Caki2 (cell line): Measurements from ENCODE around the gene PSD2. TPM values are rescaled to one million over a fixed set of nuclear protein-coding genes. Genes with fewer than 3 reads are reported as not detected.

ENCODE experiments used
- DNase-seq: peaks from one replicate; pipeline ENCODE4 v3.0.0-alpha.2; 2015; ENCODE audit warnings: low read depth
- in situ Hi-C: cut with HindIII; loops from 2 replicates; pipeline ENCODE4 v1.10.0; 2016; ENCODE audit warnings: low sequenced_read_pairs, low pct_unique_long_range_greater_than_20kb, mixed read lengths
- total RNA-seq: library from RNA; depleted of rRNA; stranded (reverse); fragments of >200 nt; shearing (Covaris generic); gene quantifications from 2 replicates; pipeline ENCODE4 v1.2.3, GENCODE V29; 2014; ENCODE audit warnings: low replicate concordance

Gene PSD2
- total RNA-seq, 1 experiment from 2014 or later, result not detected

DNA sequence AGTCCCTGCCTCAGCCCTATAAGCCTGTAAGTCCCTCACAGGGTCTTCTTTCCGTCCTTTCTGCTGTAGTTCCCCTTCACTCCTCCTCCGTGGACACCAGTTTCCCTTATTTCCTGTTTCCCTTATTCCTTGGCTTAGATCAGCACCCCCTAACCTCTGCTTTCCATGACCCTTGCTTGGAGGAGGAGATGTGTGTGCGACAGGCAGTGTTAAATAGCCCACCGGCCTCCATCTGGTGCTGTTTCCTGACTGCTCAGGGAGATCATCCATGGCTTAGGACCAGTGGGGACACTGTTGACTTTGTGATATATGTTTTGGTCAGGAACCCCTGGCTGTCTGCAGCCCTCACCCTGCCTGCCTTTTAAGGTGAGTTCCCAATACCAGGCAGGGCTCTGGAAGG is 34.1 kb upstream of the PSD2 start:
- DNase-seq, result no peak
- in situ Hi-C loops, result no loop called here

DNA sequence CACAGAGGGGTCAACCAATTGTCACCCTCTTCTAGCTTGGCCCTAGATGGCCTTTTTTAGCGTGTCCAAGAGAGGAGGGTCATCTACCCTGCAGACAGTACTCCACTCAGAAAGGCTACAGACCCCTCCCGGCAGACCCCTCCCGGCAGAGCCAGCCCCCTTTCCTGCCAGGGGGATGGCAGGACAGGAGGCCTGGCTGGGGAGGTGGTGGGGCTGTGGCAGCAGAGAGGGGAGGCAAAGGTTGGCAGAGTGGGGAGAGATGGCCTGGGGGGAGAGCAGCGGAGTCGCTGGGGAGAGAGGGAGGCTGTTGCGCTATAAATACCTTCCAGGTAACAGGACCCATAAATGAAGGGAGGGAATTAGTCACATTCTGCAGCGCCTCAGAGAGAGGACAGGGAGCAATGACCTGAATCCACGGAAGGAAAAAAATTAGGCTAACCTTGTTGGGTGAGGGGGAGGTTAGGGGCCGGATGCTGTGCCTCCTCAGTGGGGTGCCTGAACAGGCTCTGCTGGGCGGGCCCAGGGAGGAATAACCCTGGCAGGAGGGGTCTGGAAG is 32.9 kb upstream of the PSD2 start:
- in situ Hi-C loops, result no loop called here
- peak; percentile 45 for DNase-seq

DNA sequence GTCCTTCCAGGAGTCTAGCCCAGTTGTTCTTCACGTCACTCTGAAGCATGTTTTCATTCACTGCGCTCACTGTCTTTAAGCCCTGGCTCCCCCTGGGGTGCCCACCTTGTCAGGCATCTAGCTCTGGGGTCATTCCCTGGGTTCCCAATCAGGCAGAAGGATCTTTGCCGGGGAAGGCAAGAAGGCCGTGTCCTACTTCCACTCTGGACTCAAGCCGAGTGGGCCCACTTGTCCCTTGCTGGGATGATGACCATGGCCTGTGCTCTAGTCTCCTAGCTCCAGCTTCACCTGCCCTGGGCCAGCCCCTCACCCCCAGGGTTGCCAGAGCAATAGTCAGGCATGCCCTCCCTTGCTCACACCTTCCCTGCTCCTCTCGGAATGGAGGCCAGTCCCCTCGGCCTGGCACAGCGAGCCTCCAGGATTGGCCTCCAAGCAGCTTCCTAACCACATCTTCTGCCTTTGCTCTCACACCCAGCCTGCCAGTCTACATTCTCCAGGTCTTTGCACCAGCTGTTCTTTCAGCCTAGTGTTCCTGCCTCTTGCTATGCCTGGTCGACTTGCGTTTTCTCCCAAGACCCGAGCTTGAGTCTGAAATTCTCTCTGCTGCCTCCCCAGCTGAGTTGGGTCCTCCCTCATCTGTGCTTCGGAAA is 32.2 kb upstream of the PSD2 start:
- no peak for DNase-seq
- in situ Hi-C loops, result no loop called here

DNA sequence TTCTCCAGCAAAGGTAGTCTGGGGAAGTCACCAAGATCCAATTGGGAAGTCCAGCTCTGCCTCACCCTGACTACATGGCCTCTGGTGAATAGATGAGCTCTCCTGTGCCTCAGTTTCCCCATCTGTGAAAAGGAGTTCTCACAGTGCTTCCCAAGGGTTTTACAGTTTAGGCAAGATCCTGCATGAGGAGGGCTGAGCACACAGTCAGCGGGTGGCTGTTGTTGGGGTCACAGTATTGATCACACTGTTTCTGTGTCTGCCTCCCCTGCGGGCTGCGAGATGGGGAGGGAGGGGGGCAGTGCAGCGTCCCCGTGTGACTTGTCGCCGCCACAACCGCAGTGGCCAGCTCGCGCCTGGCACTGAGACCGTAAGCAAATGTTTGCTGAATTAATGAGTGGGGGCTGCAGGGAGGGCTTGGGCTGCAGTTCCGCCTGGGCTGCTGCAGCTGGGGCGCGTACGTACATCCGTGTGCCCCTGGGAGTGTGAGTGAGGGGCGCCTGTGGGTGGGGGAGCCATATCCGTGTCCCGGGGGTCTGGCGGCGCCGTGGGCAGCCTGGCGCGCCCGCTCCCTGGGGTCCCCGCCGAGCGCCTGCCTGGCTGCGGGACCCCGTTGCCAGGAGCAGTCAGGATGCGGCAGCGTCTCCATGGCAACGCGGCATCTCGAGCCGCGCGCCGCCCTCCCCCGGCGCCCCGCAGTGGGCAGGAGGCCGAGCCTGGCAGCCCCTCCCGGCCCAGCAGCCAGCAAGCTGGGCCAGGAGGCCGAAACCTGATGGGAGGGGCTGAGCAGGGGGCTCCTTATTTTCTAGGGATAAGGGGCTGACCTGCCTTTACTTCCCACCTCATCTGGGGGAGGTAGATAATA is 31.4 kb upstream of the PSD2 start:
- no peak for DNase-seq
- in situ Hi-C loops, result no loop called here

DNA sequence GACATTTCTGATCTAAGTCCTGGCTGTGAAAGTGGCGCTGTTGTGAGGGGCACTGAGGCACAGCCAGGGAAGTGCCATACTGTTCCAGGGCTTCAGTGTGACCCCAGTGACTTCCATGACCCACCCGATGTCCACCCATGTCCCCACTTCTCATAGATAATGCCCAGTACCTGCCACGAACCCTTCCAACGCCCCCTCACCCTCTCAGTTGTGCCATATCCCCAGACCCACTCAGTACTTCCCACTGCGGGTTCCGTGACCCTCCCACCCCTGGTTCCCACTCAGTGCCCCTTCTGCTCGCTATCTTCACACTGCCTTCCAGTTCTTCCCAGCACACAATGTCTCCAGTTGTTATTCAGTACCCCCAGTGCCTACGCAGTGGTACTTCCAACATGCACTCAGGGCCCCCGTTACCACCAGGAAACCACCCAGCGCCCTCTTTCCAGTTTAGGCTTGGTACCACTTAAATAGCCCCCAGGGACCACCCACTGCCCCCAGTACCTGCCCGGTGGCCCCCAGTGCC is 30.7 kb upstream of the PSD2 start:
- in situ Hi-C loops, result no loop called here
- no peak for DNase-seq

DNA sequence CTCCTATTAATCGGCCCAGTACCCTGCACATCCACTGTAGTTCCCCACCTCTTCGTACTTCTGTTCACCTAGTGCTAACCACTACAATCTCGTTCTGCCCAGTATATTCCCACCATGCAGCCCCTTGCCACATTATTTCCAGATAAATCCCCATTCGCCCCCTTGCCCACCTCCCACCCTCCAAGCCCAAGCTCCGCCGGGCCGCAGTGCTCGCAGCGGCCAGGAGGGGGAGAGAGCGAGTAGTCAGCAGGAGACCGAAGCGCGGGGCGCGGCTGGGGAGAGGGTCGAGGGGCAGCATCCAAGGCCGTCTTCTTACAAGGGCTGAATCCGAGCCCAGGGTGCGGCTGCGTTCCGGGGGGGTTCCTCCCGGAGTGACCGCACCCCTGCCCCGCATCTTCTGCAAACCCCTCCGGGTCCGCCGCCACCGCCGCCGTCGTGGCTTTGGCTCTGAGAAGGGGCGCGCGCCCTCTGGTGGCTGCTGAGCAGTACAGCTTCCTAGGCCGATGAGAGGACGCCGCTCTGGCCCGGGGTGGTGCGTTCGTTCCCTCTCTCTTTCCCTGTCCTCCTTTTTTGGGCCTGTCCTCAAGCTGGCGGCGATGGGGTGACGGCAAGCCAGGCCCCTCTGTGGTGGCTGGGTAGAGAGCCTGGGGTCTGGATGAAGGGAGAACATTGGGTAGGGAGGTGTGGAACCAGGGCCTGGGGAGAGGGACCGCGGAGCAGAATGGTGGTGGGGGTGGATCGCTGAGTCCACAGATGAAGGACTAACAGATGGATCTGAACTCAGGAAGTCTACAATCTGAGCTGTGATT is 30.0 kb upstream of the PSD2 start:
- DNase-seq, result peak; percentile 77
- in situ Hi-C loops, result no loop called here

DNA sequence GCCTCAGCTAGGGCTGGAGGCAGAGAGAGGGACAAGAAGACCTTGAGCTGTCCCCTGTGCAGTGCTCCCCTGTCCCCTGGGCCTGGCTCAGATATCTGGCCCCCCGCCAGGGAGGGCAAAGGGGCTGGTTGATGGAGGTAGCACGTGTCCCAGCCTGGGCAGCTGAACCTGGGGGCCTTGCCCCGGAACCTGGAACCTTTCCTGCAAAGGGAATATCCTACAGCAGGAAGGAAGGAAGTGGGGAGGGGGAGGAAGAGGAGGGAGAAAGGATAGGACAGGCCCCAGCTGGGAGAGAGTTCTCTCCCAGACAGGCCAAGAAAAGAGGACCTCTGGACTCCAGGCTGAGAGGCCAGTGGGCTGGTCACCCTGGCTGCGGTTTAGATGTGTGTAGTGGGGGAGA is 27.6 kb upstream of the PSD2 start:
- in situ Hi-C loops, result no loop called here
- DNase-seq, result no peak

DNA sequence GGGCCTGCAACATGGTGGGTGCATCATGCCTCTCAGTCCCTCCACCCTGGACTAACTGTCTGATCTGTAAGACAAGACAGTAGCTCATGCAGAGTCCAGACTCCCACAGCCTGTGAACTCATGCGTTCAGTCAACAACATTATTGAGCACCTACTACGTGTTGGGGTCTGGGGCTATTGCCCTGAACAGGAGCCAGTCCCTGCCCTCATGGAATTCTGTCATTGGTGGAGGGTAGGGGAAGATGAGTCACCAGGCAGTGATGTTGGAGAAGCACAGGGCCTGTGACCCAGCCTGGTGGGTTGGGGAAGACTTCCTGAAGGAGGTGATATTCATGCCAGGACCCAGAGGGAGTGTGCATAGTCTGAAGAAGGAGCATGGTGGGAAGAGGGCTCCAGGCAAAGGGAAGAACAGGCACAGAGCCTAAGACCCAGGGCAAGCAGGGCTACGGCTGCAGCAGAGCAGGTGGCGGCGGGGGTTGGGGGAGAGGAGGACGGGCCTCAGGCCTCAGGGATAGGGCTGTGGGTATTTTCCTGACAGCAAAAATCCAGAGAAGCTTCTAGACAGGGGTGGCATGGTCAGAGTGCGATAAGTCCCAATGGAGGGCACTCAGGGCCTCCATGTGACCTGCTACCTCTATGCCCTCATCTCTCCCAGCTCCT is 26.7 kb upstream of the PSD2 start:
- in situ Hi-C loops, result no loop called here
- no peak for DNase-seq

DNA sequence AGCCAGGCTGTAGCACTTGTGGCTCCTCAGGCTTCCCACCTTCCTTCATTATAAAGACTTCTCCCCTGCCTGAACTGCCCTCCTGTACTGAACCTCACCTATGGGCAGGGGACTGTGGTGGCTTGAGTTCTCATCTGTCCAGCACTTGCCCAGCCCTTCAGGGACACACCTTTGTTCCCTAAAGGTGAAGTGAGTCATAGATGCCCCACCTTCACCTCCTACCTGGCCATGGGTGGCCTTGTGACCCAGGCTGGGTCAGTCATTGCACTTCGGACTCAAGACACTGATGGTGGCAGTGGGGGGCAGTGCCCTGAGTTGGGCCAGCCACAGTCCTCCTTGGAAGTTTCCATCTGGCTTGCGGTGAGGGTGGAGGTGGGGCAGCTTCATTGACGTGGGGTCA is 26.1 kb upstream of the PSD2 start:
- in situ Hi-C loops, result no loop called here
- DNase-seq, result no peak

DNA sequence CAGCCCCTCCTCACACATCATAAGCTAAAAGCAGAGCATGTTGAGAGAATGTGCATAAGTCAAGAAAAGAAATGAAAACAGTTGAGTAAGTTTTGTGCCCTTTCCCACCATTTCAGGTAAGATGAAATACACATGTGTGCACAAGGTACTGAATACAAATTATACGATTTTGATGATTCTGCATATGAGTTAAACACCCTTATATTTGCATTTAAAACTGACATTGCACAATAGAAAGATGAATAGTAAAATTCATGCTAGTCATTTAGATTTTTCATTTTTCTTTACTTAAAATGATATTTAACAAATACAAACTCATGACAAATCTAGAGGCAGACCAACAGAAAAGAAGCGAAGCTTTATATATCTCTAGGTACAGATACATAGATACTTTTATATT is 24.9 kb upstream of the PSD2 start:
- in situ Hi-C loops, result no loop called here
- DNase-seq, result no peak

DNA sequence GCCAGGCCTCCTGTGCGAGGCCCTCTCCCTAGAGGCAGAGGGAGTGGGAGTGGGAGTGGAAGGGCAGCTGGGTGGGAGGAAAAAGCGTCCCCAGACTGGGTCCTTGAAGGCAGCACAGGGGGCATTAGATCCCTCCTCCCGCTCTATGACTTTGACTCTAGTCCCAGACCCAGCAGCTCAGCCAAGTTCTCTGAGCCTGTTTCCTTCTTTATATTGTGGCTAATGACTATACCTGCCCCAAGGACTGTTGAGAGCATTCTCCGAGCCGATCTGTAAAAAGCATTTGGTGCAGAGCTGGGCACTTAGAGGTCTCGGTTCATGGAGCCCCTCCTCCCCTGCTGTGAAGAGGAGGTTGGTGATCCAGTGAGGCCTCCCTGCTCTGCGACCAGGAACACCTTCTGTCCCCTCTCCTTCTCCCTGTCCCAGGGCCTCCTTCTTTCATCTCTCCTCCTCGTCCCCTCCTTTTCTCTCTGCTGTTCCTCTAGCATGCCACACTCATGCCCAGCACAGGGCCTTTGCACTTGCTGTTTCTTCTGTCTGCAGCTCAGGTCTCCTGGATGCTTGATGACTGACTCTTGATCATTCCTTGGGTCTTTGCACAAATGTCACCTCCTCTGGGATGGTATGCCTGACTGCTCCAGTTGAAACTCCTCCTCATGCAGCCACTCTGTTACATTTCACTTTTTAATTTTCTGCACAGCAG is 23.4 kb upstream of the PSD2 start:
- no peak for DNase-seq

DNA sequence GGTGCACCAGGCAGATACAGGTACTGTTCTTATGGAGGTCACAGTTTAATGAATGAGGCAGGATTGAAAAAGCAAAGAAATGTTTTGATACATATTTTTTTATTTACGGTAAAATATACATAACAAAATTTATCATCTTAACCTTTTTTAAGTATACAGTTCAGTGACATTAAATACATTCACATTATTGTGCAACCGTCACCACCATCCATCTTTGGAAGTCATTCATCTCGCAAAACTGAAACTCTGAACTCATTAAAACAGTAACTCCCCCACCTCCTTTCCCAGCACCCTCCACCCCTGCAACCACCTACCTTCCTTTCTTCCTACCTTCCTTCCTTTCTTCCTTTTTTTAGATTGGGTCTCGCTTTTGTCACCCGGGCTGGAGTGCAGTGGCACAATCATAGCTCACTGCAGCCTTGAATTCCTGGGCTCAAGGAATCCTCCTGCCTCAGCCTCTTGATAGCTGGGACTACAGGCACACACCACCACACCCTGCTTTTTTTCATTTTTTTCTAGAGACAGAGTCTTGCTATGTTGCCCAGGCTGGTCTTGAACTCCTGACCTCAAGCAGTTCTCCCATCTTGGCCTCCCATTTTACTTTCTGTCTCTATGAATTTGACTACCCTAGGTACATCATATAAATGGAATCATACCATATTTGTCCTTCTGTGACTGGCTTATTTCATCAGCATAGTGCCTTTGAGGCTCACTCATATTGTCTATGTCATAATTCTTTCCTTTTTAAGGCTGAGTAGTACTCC is 22.5 kb upstream of the PSD2 start:
- DNase-seq, result no peak
- in situ Hi-C loops, result no loop called here

More for the DNA sequence above, 23.4 kb upstream of the PSD2 start:
- in situ Hi-C loops, result no loop called here

DNA sequence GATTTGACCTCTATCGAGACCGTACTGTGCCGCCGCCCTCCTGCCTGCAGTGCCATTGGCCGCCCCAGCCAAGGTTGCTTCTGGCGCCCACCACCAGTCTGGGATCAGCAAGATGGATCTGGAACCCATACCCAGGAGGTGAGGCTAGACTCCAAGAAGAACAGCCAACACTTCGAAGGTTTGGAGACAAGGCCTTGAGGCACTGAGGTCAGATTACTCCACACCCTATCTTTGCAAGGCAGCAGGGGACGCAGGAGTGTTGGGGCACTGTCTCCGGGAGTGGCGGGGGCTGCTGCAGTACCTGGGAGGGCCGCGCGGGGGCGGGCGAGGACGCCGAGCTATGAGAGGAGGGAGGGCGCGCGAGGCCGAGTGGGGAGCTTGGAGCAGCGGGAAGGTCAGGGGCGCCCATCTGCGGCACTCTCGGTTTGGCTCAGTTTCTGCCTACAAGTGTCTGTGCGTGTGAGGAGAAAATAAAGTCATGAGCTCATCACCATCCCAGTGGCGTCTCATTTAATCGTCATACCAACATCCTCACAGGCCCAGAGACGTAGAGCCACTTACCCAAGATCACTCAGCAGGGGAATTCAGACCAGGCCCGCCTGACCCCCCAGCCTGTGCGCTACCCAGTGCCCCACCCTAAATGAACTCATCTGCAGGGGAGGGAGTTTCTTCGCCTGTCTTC is 20.5 kb upstream of the PSD2 start:
- in situ Hi-C loops, result no loop called here
- no peak for DNase-seq

DNA sequence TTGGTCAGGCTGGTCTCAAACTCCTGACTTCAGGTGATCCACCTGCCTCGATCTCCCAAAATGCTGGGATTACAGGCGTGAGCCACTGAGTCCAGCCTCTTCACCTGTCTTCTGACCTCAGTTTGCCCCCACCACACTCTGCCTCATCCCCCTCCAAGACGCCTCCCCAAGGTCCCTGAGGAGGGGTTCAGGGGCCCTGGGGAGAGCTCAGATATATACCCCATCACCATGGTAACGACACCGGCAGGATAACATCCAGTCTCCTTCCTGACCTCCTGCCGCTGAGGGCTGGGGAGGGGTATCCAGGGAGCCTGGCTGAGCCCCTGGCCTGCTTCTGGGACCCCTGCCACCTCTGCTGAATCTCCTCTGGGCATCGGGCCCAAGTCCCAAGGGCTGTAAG is 19.7 kb upstream of the PSD2 start:
- no peak for DNase-seq
- in situ Hi-C loops, result no loop called here

DNA sequence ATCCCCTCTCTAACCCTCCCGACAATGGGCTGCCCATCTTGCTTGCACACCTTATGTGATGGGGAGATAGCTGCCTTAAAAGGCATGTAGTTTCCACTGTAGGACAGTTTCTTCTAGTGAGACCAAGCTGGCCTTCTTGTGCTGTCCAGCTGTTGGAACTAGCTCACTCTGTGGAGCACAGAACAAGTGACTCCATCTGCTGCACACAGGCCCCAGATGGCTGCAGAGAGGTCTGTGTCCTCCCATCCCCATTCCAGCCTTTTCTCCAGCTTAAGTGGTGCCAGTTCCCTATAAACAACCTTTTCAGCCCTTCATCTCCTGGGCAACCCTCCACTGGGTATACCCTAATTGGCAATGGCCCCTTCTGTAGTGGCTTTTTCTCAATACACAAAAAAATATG is 18.7 kb upstream of the PSD2 start:
- in situ Hi-C loops, result no loop called here
- DNase-seq, result no peak

DNA sequence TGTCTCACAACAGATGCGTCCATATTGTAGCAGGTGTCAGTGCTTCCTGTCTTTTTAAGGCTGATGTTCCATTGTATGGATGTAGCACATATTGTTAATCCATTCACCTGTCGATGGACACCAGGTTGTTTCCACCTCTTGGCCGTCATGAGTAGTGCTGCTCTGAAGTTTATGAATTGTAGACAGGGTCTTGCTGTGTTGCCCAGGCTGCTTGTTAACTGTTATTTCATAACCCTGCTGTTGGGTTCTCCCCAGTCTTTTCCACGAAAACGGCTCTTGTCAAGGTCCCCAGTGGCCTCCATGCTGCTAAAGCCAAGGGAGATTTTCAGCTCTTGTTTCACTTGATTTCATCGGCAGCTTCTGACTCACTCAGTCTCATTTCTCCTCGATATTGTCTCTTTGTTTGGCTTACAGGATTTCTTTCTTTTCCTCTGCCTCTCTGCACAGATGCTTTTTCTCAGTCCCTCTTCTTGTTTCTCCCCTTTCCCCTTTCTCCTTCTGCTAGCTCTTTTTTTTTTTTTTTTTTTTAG is 12.1 kb upstream of the PSD2 start:
- no peak for DNase-seq
- in situ Hi-C loops, result no loop called here
